HCT116 (cell line): ENCODE measurements around the gene TRMT10B. TPM values are rescaled to one million over a fixed set of nuclear protein-coding genes. Genes with fewer than 3 reads are reported as not detected.

Experiments
- ATAC-seq: fragments of 200-7000 bp; cut with Tn5 transposase; 2 replicates; pipeline ENCODE4 v1.9.1; 2020; ENCODE audit warnings: mild to moderate bottlenecking, moderate library complexity
- BruUV-seq: library from RNA; stranded (reverse); fragments of 400-500 nt; replicated peaks from 2 replicates; lab custom pipeline; 2021; lab: Mats Ljungman, UMichigan
- CTCF ChIA-PET: fragments of 300-600 bp; sonication (Branson Sonifier 250); formaldehyde crosslinking; loops from one replicate; lab custom pipeline; 2021; ENCODE audit warnings: antibody characterized with exemption; lab: Charles Lee
- POLR2A ChIA-PET: fragments of 300-600, 350-600 bp; sonication (Branson Sonifier 250); formaldehyde crosslinking; loops from one replicate; lab custom pipeline; 2021; ENCODE audit warnings: antibody characterized with exemption; lab: Charles Lee
- RAD21 ChIA-PET, 2 experiments: fragments of 300-600 bp; sonication (Branson Sonifier 250); formaldehyde crosslinking; loops; one replicate each; lab custom pipeline; 2023; ENCODE audit warnings: low total read pairs in 2 of 2; ENCODE audit not compliant: uncharacterized antibody in 2 of 2, unreplicated experiment in 2 of 2, low non-redundant PET in 1 of 2; lab: Charles Lee
- DNase-seq: peaks from one replicate; pipeline ENCODE4 v3.0.0-alpha.2; 2010; ENCODE audit warnings: low read depth, low spot score
- H2AFZ ChIP-seq: fragments of 200-600 bp; shearing (Covaris generic), sonication (generic); 2 replicates; pipeline ENCODE4 v1.6.1; 2017; ENCODE audit warnings: low read depth, mixed run types, mixed read lengths, antibody characterized with exemption, low read length; ENCODE audit not compliant: poor library complexity, severe bottlenecking
- H3K27ac ChIP-seq: 2 replicates; pipeline ENCODE4 v1.5.1; 2012; ENCODE audit warnings: low read depth, low read length
- H3K27me3 ChIP-seq: fragments of 200-600 bp; sonication (generic); 2 replicates; pipeline ENCODE4 v1.6.1; 2016; ENCODE audit warnings: mixed run types, low read length, mixed read lengths; ENCODE audit not compliant: insufficient read depth
- H3K36me3 ChIP-seq, 2 experiments: fragments of 200-500 bp in 1 of 2; fragments of 200-600 bp in 1 of 2; sonication (Bioruptor generic) in 1 of 2; sonication (generic) in 1 of 2; 2 replicates each; pipeline versions ENCODE4 v1.5.1 to v1.6.1; 2014 to 2016; ENCODE audit warnings: low read length in 2 of 2, inconsistent platforms in 1 of 2, mixed read lengths in 1 of 2, mixed run types in 1 of 2; ENCODE audit not compliant: insufficient read depth in 2 of 2, control insufficient read depth in 1 of 2
- H3K4me1 ChIP-seq, 2 experiments: fragments of 200-600 bp in 1 of 2; sonication (generic) in 1 of 2; 2 replicates each; pipeline versions ENCODE4 v1.5.1 to v1.6.1; 2012 to 2017; ENCODE audit warnings: low read length in 2 of 2, inconsistent platforms in 1 of 2, mild to moderate bottlenecking in 1 of 2, mixed read lengths in 1 of 2, mixed run types in 1 of 2, moderate library complexity in 1 of 2; ENCODE audit not compliant: insufficient read depth in 2 of 2, control insufficient read depth in 1 of 2
- H3K4me2 ChIP-seq: fragments of 200-600 bp; sonication (generic); 2 replicates; pipeline ENCODE4 v1.6.1; 2017; ENCODE audit warnings: mixed run types, low read length, mixed read lengths
- H3K4me3 ChIP-seq, 2 experiments: fragments of 200-600 bp in 1 of 2; sonication (generic) in 1 of 2; replicated peaks in 1 of 2; 2 replicates each; pipeline ENCODE4 v1.5.1; 2011 to 2016; ENCODE audit warnings: low read length in 2 of 2, control low read depth in 1 of 2, low read depth in 1 of 2, mild to moderate bottlenecking in 1 of 2, mixed read lengths in 1 of 2, mixed run types in 1 of 2
- H3K79me2 ChIP-seq: fragments of 200-600 bp; sonication (generic); 2 replicates; pipeline ENCODE4 v1.6.1; 2017; ENCODE audit warnings: mild to moderate bottlenecking, mixed run types, low read length, moderate library complexity, mixed read lengths; ENCODE audit not compliant: insufficient read depth
- H3K9ac ChIP-seq: fragments of 200-600 bp; sonication (generic); 2 replicates; pipeline ENCODE4 v1.6.1; 2016; ENCODE audit warnings: low read length, mixed read lengths
- H3K9me2 ChIP-seq: fragments of 200-600 bp; sonication (generic), shearing (Covaris generic); 2 replicates; pipeline ENCODE4 v1.6.1; 2017; ENCODE audit warnings: mixed run types, mild to moderate bottlenecking, moderate library complexity; ENCODE audit not compliant: insufficient read depth
- H3K9me3 ChIP-seq, 2 experiments: fragments of 200-500 bp in 1 of 2; fragments of 200-600 bp in 1 of 2; sonication (Bioruptor generic) in 1 of 2; sonication (generic) in 1 of 2; 2 replicates each; pipeline ENCODE4 v1.6.1; 2014 to 2017; ENCODE audit warnings: low read length in 2 of 2, mixed read lengths in 2 of 2, inconsistent platforms in 1 of 2, low read depth in 1 of 2, mild to moderate bottlenecking in 1 of 2, mixed run types in 1 of 2, moderate library complexity in 1 of 2; ENCODE audit not compliant: control insufficient read depth in 1 of 2, insufficient read depth in 1 of 2
- H4K20me1 ChIP-seq: fragments of 200-600 bp; sonication (generic), shearing (Covaris generic); 2 replicates; pipeline ENCODE4 v1.6.1; 2017; ENCODE audit warnings: mixed run types, mild to moderate bottlenecking, moderate library complexity; ENCODE audit not compliant: insufficient read depth
- ATF3 ChIP-seq: IDR thresholded peaks from 2 replicates; pipeline ENCODE4 v1.6.1; 2012
- CEBPB ChIP-seq: IDR thresholded peaks from 2 replicates; pipeline ENCODE4 v1.6.1; 2012; ENCODE audit warnings: low read depth
- EGR1 ChIP-seq: IDR thresholded peaks from 2 replicates; pipeline ENCODE4 v1.6.1; 2012; ENCODE audit warnings: low read depth
- ELF1 ChIP-seq: IDR thresholded peaks from 2 replicates; pipeline ENCODE4 v1.6.1; 2012; ENCODE audit warnings: low read depth, borderline replicate concordance
- EZH2 ChIP-seq: fragments of 200-600 bp; sonication (generic); IDR thresholded peaks from 2 replicates; pipeline ENCODE4 v1.6.1; 2017; ENCODE audit warnings: antibody characterized with exemption, mixed run types
- EZH2phosphoT487 ChIP-seq: fragments of 200-600 bp; IDR thresholded peaks from 2 replicates; pipeline ENCODE4 v1.6.1; 2018; ENCODE audit warnings: antibody characterized with exemption, borderline replicate concordance
- JUND ChIP-seq: IDR thresholded peaks from 2 replicates; pipeline ENCODE4 v1.6.1; 2012
- POLR2A ChIP-seq: IDR thresholded peaks from 2 replicates; pipeline ENCODE4 v1.7.0; 2011; ENCODE audit warnings: borderline replicate concordance; ENCODE audit not compliant: insufficient read depth, insufficient read length; ENCODE audit errors: extremely low read depth
- REST ChIP-seq: IDR thresholded peaks from 2 replicates; pipeline ENCODE4 v1.6.1; 2012; ENCODE audit warnings: low read depth
- SP1 ChIP-seq: IDR thresholded peaks from 2 replicates; pipeline ENCODE4 v1.6.1; 2012; ENCODE audit warnings: low read depth
- SRF ChIP-seq: IDR thresholded peaks from 2 replicates; pipeline ENCODE4 v1.6.1; 2012; ENCODE audit warnings: low read depth
- TCF7L2 ChIP-seq: IDR thresholded peaks from 2 replicates; pipeline ENCODE4 v1.7.0; 2011; ENCODE audit warnings: borderline replicate concordance, inconsistent platforms; ENCODE audit not compliant: insufficient read depth, insufficient read length; ENCODE audit errors: extremely low read depth
- YY1 ChIP-seq: IDR thresholded peaks from 2 replicates; pipeline ENCODE4 v1.6.1; 2011; ENCODE audit warnings: low read length, low read depth, moderate library complexity, mild to moderate bottlenecking; ENCODE audit not compliant: insufficient replicate concordance; ENCODE audit errors: extremely low read depth
- ZFX ChIP-seq: fragments of 450-650 bp; IDR thresholded peaks from 2 replicates; pipeline ENCODE4 v1.6.1; 2017
- intact Hi-C: fragments of 100-400 bp; cut with micrococcal nuclease; formaldehyde crosslinking; loops from 2 replicates; pipeline ENCODE4 v1.10.0; 2022
- total RNA-seq: library from RNA; stranded (reverse); gene quantifications from one replicate; pipeline ENCODE4 v1.2.1, GENCODE V29; 2021; ENCODE audit not compliant: unreplicated experiment
- TF ChIP-seq, protein P1 (sequence below): IDR thresholded peaks from 2 replicates; pipeline ENCODE4 v1.6.1; 2011; ENCODE audit warnings: mild to moderate bottlenecking, low read length, moderate library complexity; ENCODE audit not compliant: insufficient replicate concordance; ENCODE audit errors: extremely low read depth

TRMT10B gene
- total RNA-seq, 1 experiment from 2014 or later = 5.5 TPM

DNA sequence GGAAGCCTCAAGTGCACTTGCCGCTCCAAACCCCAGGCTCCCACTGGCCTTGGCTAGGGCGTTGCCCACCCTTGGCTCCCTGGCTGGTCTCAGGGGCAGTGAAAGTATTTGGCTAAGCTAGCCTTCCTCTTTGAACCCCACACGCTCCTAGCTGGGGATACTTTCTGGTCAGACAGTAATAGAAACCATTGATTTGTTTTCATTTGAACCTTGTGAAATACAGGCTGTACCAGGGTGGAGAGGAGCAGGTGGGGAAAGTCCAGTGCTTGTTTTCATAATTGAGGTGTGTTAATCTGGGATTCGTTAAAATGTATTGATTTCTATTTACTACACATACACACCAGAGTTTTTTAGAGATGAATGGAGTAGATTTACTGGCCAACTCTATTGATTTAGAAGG, 45.9 kb upstream of the TRMT10B start (continued):
- TF ChIP-seq, protein P1, sequence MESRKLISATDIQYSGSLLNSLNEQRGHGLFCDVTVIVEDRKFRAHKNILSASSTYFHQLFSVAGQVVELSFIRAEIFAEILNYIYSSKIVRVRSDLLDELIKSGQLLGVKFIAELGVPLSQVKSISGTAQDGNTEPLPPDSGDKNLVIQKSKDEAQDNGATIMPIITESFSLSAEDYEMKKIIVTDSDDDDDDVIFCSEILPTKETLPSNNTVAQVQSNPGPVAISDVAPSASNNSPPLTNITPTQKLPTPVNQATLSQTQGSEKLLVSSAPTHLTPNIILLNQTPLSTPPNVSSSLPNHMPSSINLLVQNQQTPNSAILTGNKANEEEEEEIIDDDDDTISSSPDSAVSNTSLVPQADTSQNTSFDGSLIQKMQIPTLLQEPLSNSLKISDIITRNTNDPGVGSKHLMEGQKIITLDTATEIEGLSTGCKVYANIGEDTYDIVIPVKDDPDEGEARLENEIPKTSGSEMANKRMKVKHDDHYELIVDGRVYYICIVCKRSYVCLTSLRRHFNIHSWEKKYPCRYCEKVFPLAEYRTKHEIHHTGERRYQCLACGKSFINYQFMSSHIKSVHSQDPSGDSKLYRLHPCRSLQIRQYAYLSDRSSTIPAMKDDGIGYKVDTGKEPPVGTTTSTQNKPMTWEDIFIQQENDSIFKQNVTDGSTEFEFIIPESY = no peak
- TF ChIP-seq ELF1 (no peak), ZFX (no peak), YY1 (no peak), SP1 (no peak), EZH2 (no peak), EZH2phosphoT487 (no peak), ATF3 (no peak)

DNA sequence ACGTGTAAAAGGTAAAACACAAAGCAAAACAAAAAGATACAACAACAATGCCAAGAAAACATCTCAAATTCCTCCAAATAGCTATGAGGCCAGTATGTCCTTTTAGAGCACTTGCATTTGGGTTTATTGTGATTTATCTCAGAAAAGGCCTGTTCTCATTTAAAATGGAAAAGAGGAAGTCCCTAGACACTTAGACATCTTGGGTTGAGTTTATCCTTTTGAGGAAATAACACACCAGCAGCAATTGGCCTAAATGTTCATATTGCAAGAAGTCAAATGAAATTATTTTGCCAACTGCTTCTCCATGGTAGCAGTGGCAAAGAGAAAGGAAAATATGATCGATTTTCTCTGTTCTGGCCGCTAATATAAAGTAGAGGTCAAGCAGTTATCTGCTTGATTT, 43.6 kb upstream of the TRMT10B start:
- ATAC-seq (no peak), DNase-seq (no peak)
- H3K9me2 ChIP-seq = no peaks in the 10 kb centered on the region
- H3K9ac ChIP-seq = no peak overlapping the region
- CTCF ChIA-PET = no interaction called here
- H4K20me1 ChIP-seq = no peaks in the 10 kb centered on the region
- H3K27me3 ChIP-seq = no peaks in the 10 kb centered on the region
- no peak overlapping the region for H2AFZ ChIP-seq
- no peak overlapping the region for H3K4me2 ChIP-seq
- peaks cover 0 to 5% of the 10 kb centered on the region in 2 experiments; a peak in 2 of 4 replicates for H3K4me1 ChIP-seq
- RAD21 ChIA-PET = no interaction called here
- intact Hi-C loops = no loop called here
- POLR2A ChIA-PET = no interaction called here
- BruUV-seq = no TSS peak
- H3K9me3 ChIP-seq = no peaks in the 10 kb centered on the region
- H3K36me3 ChIP-seq = no peaks in the 10 kb centered on the region
- H3K27ac ChIP-seq = no peak overlapping the region
- H3K79me2 ChIP-seq = no peaks in the 10 kb centered on the region
- no peak overlapping the region for H3K4me3 ChIP-seq
- TF ChIP-seq REST (no peak), TCF7L2 (no peak), ELF1 (no peak), POLR2A (no peak), EZH2 (no peak), EGR1 (no peak), YY1 (no peak), CEBPB (no peak), SRF (no peak), JUND (no peak)
- TF ChIP-seq, protein P1 = no peak
